ENCODE results near the gene HCFC1.

GRCh38 chrX:153995504-153995903 is 23.9 kb upstream of the HCFC1 start:
- TF ChIP-seq EZH2 (IDR thresholded peaks at IDR 0.05; ENCODE audit: borderline replicate concordance) (no peak), CTCF (IDR thresholded peaks at IDR 0.05; ENCODE audit: poor library complexity) (no peak)

All from hepatocyte (in vitro differentiated cells).